GM18519 (cell line): ENCODE measurements around the gene CORO1C.

Source experiments
- ATAC-seq: cut with Tn5 transposase; IDR thresholded peaks from one replicate; pipeline ENCODE4 v1.9.1; 2021; ENCODE audit warnings: mild to moderate bottlenecking, moderate library complexity; ENCODE audit not compliant: unreplicated experiment, low FRiP score

The CORO1C gene

DNA sequence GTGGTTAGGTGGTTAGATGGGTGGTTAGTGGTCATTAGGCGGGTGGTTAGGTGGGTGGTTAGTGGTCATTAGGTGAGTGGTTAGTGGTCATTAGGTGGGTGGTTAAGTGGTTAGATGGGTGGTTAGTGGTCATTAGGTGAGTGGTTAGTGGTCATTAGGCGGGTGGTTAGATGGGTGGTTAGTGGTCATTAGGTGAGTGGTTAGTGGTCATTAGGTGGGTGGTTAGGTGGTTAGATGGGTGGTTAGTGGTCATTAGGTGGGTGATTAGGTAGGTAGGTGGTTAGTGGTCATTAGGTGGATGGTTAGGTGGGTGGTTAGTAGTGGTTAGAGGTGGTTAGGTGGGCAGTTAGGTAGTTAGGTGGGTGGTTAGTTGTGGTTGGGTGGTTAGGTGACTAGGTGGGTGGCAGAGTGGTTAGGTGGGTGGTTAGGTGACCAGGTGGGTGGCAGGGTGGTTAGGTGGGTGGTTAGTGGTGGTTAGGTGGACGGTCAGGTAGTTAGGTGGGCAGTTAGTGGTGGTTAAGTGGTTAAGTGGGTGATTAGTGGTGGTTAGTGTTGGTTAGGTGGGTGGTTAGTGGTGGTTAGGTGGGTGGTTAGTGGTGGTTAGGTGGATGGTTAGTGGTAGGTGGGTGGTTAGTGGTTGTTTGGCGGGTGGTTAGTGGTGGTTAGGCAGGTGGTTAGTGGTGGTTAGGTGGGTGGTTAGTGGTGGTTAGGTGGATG, 125.5 kb downstream of the CORO1C start:
- no peak for ATAC-seq

DNA sequence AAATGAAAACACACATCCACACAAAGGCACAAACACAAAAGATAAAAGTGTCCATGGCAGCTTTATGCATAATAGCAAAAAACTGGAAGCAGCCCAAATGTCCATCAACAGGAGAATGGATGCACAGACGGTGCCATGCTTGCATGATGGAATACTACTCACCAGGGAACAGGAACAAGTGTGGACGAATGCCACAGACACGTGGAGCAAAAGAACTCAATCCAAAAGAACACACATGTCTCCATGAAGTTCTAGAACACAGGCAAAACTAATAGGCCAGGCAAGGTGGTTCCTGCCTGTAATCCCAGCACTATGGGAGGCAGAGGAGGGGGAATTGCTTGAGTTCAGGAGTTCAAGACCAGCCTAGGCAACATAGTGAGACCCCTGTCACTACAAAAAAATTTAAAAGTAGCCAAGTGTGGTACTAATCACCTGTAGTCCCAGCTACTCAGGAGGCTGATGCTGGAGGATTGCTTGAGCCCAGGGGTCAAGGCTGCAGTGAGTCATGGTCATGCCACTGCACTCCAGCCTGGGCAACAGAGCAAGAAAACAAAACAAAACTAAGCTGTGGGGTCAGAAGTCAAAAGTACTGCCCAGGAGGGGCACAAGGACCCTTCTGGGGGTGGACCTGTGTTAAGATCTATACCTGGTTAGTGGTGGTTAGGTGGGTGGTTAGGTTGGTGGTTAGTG, 126.2 kb downstream of the CORO1C start:
- no peak for ATAC-seq

DNA sequence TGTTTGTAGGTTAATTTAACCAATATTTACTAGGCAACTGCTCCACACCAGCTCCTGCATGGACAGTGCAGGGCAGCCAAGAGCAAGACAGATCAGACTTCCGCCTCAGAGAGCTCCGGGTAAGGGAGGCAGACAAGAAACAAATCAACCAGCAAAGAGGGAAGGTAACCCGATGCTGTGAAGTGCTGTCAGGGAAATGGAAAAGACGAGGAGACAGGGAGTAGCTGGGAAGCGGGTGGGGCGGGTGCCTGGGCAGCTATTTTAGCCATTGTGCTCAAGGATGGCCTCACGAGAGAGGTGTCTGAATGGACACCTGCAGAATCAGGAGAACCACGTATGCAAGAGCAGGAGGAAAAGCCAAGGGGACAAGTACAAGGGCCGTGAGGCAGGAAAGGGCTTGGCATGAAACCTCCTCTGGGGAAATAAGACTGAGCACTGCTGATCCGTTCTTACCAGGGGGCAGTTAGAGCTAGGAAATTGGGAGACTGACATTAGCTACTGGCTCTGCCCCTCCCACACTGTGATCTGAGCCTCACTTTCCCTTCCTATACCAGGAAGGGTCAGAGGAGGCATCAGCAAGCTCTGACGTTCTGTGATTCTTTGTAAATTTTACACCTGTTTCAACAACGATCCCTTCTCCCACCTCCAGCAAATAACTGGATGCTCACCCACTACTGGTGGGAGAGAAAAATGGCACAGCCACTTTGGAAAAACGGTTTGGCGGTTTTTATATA, 126.9 kb downstream of the CORO1C start:
- ATAC-seq = no peak

DNA sequence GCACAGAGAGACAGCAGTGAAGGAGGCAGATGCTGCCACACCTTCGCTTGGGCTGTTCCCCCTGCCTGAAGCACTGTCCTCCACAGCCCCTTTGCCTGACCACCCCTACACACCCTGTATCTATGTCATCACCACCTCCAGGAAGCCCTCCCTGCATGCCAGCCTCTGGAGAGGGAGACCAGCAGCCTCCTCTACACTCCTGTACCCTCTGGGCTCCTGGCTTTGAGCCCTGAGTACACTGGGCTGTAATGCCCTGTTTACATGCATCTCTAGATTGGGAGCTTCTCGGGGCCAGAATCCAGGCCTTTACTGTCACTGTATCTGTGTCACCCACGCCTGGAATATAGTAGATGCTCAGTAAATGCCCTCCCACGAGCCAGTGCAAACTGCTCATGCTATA, 127.6 kb downstream of the CORO1C start:
- no peak for ATAC-seq

DNA sequence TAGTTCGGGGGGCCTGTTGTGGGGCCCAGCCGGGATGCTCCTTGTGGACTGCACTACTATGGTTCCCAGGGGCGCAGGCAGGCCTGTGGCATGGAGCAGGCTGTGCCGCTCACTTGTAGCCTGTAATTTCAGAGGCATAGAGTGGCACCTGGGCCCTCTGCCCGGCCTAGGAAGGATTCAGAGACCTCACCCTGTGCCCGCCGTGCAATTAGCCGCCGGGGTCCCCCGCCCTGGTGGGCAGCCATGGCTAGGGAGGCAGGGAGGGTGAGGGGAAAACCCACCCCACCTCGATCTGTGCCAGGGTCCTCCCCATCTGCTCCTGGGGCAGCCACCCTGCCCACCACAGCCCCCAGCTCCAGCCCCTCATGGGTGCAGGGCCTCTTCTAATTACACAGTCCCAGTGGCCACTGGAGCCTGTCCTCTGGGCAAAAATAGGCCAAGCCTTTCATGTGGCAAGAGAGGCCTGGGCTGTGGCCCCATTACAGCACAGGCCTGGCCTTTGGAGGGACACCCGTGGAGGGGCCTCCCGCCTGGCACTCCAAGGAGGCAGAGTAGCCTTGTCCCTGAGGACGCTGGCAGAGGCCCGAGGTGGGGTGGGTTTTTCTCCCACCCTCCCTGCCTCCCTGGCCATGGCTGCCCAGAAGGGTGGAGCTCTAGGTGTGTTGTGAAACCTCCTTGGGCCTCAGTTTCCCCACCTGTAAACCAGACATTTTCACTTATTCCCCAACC, 128.2 kb downstream of the CORO1C start:
- ATAC-seq = no peak

DNA sequence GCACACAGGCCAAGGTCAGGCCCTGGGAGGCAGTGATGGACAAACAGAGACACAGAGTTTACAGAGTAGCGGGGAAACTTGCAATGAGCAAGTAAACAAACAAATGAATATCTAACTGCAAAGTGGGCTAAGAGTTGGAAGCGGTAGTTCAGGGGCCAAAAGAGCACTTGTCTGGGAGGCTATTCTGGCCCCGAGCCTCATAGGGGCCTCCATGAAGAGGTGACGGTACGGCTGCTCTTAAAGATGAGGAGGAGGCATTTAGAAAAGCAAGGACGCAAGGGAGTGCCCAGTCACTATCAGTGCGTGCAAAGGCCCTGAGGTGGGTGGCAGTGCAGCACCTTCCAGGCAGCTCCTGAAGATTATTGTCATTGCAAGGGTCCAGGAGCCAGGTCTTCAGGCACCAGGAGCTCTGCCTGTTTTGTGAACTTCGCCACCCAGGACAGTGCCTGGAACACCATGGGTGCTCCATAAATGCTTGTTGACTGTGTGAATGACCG, 129.1 kb downstream of the CORO1C start:
- no peak for ATAC-seq

DNA sequence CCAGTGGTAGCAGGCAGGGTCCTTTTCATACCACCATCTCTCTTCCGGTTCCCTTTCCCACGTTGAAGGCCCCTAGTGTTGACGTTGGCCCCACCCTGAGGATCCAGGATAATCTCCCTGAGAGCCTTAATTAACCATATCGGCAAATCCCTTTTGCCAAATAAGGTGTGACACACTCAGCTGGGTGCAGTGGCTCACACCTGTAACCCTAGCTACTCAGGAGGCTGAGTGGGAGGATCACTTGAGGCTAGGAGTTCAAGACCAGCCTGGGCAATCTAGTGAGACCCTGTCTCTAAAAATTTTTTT, 130.7 kb downstream of the CORO1C start:
- no peak for ATAC-seq

DNA sequence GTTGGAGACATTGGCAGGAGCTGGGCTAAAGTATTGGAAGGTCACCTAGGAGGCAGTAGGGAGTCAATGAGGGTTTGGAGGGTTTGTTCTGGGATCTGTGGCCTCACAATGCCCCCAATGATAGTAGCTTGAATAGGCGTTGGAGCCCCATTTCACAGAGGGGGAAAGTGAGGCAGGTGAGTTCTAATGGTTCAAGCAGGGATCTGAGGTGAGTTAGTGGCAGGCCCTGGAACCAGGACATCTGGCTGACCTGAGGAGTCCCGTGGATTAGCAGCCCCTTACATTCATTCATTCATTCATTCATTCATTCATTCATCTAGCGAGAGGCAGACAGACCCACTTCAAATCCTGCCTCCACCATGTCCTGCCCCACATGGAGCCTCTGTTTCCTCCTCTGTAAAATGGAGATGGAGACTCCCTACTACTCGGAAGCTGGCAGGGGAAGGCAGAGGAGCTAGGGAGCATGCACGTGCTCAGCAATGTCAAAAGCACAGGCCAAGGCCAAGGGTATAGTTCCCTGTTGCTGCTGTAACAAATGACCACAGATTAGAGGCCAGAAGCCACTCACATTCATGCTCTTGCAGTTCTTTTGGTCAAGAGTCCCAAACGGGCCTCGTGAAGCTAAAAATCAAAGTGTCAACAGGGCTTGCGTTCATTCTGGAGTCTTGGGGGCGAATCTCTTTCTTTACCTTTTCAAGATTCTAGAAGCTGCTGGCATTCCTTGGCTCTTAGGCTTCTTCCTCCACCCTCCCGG, 131.2 kb downstream of the CORO1C start:
- no peak for ATAC-seq

DNA sequence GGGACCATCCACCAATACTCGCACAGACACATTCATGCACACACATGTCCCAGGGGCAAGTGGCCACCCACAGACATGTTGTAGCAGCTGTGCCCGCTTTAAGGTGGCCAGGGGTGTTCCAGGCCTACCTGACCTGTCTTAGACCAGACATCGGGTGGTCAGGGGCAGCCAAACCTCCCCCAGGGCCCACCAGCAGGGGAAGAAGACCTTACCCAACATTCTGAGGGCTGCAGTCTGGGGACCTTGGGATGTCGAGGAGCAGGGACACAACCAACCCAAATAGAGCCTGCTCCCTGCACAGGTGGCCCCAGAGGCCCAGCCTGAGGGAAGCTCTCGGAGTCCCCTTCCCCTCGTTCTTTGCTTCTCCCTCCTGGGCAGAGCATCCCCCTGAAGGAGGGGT, 131.8 kb downstream of the CORO1C start:
- no peak for ATAC-seq

DNA sequence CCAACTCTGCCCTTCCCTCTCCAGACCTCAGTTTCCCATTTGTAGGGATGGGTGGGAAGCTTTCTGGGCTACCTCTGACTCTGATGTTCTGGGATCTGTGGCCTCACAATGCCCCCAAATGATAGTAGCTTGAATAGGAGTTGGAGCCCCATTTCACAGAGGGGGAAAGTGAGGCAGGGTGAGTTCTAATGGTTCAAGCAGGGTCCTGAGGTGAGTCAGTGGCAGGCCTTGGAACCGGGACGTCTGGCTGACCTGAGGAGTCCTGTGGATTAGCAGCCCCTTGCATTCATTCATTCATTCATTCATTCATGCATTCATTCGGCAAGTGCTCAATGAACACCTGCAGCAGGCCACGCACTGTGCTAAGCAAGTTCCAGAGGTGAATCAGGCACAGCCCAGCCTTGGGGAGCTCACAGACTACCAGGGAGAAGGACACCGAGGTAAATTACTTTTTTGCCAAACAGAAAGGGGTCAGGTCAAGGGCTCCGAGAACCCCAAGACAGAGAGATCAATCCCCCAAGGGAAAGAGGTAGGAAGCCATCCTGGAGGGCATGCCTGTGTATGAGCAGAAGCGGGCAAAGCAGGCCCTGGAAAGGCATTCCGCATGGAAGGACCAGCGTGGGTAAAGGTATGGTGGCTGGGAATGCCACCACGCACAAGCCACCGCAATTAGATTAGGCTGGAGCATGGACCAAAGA, 132.6 kb downstream of the CORO1C start:
- ATAC-seq = no peak

DNA sequence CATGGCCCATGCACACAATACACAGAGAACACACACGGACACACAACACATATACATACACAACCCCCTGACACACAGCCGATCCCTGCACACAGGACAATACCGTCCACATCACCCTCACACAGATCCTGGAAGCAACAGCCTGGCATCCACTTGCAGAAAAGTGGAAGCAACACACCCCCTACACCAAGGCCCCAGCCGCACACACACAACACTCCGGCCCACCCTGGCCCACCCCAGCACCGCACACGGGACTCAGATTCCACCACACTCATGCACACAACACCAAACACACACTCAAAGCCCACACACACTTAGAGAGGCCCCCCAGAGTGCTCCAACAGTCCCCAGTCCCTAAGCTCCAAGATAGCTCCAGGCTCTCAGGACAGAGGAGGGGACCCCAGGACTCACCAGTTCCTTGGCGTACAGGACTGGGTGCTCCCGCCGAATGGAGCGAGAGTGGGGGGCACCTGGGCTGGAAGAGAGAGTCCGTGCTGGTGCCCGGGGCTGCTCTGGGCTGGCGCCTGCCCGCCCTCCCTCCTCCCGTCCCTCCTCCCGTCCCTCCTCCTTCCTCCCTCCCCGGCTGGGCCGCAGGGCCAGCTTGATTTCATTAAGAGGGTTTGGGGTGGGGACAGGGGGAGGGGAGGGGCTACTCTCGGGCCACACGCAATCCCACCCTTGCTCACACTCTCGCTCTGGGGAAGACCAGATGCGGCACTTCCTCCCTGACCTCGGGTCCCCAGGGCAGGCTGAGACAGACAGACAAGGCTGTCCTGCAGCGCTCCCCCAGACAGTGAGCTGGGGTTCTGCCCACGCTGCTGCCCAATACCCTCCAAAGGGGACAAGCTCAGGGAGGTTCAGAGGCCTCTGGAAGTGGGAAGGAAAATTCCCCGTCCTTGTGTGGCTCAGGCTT, 133.5 kb downstream of the CORO1C start, which contains the start of gene TMEM119:
TSS of gene TMEM119 (minus strand) at position 526 of the 913 bp plus-strand sequence. CDS start 5,701 bp downstream, outside the sequence.
- ATAC-seq = no peak

DNA sequence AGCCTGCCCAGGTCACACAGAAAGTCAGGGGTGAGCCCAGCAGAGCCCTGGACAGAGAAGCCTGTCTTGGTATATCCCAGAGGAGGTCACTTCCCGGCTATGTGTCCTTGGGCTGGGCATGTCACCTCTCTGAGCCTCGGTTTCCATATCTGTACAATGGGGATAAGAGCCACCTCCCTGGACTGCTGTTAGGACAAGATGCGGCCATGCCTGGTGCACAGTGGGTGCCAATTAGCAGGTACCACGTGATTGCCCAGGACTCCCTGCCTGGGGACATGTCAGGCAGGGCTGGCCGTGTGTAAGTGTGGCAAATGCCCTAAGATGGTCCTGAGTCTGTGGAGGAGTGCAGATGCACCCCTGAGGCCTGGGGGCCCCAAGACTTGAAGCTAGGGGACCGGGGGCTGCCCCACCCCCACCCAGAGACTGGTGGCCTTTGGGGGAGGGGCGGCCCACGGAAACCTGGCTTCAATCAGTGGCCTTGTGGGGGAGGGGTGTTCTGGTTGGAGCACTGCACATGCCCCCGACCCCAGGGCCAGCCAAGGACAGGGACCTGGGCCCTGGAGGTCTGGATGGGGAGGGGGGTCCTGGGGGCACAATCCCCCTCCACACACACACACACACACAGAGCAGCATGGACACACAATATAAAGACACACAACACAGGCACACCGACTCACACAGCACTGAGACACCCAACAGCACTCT, 134.3 kb downstream of the CORO1C start:
- ATAC-seq = no peak

DNA sequence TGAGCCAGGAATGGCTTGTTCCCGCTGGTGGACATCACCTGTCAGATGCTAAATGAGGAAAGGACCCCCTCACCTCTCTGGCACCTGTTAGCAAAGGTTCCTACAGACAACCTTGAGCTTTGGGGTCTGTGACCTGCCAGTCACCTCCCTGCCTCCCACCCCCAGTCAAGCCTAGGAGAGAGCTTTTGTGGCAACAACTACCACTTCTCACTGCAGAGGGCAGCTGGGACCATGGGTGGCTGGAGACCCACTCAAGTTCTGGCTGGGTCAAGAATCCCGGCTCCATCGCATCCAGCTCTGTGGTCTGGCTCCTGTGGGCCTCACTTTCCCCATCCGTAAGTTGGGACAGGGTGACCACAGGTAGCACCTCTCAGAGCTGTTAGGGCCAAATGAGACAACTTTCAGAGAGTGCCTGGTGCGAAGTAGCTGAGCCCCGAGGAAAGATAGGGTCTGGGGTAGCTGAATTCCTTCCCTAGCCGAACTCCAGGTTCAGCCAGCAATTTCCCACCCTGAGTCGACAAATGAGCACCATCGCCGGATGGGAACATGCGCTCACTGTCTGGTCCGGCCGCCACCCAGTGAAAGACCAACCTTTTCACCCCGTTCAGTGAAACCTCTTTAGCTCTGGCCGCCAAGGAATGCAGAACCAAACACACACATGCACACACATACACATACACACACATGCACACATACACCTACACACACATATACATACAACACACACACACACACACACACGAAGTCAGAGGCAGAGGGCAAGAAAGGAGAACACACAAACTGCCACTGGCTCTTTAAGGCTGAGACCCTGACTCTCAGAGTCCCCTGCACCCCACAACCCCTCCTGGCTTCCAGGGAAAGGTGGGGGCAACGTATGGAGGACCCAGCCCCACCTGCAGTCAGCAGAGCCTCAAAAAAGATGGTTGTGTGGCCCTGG, 135.3 kb downstream of the CORO1C start:
- ATAC-seq = no peak
